IMR-90 (cell line): ENCODE measurements around the gene PPM1L. TPM values are rescaled to one million over a fixed set of nuclear protein-coding genes. Genes with fewer than 3 reads are reported as not detected.

Experiments used
- ATAC-seq: fragments of 200-7000 bp; cut with Tn5 transposase; 2 replicates; pipeline ENCODE4 v1.9.1; 2020; ENCODE audit warnings: low read depth, mild to moderate bottlenecking, moderate library complexity
- BruUV-seq: library from RNA; stranded (reverse); fragments of 400-500 nt; replicated peaks from 2 replicates; lab custom pipeline; 2021; lab: Mats Ljungman, UMichigan
- CTCF ChIA-PET: fragments of 300-600 bp; formaldehyde crosslinking; extraction: SDS; loops from one replicate; lab custom pipeline; 2021; ENCODE audit warnings: antibody characterized with exemption; lab: Yijun Ruan, JAX
- POLR2A ChIA-PET: fragments of 300-600 bp; sonication (Branson Sonifier 250); formaldehyde crosslinking; loops from one replicate; lab custom pipeline; 2022; ENCODE audit warnings: antibody characterized with exemption; ENCODE audit not compliant: unreplicated experiment; lab: Charles Lee
- DNase-seq: peaks from one replicate; pipeline ENCODE4 v3.0.0; 2013
- H2AFZ ChIP-seq: replicated peaks from 2 replicates; pipeline ENCODE3; 2013; ENCODE audit warnings: low read length, mild to moderate bottlenecking; ENCODE audit not compliant: poor library complexity
- H2AK5ac ChIP-seq: 2 replicates; pipeline ENCODE4 v1.6.1; 2013; ENCODE audit warnings: low read depth, low read length, inconsistent platforms
- H2AK9ac ChIP-seq: replicated peaks from 2 replicates; pipeline ENCODE3; 2013; ENCODE audit warnings: mild to moderate bottlenecking, low read depth, low read length, moderate library complexity; ENCODE audit not compliant: poor library complexity
- H2BK120ac ChIP-seq: 2 replicates; pipeline ENCODE4 v1.6.1; 2013; ENCODE audit warnings: low read depth, low read length, inconsistent platforms
- H2BK15ac ChIP-seq: 3 replicates; pipeline ENCODE4 v1.6.1; 2013; ENCODE audit warnings: low read depth, low read length, inconsistent platforms
- H2BK20ac ChIP-seq: 2 replicates; pipeline ENCODE4 v1.6.1; 2013; ENCODE audit warnings: low read depth, mild to moderate bottlenecking, inconsistent platforms, low read length, moderate library complexity
- H2BK5ac ChIP-seq: 2 replicates; pipeline ENCODE4 v1.6.1; 2013; ENCODE audit warnings: mild to moderate bottlenecking, low read depth, low read length, inconsistent platforms; ENCODE audit not compliant: poor library complexity, severe bottlenecking
- H3K14ac ChIP-seq: replicated peaks from 2 replicates; pipeline ENCODE4 v1.6.1; 2013; ENCODE audit warnings: low read depth, low read length, inconsistent platforms
- H3K18ac ChIP-seq: 2 replicates; pipeline ENCODE4 v1.6.1; 2013; ENCODE audit warnings: low read depth, low read length, control low read depth
- H3K23ac ChIP-seq: 2 replicates; pipeline ENCODE4 v1.6.1; 2013; ENCODE audit warnings: low read depth, low read length, inconsistent platforms
- H3K27ac ChIP-seq: 2 replicates; pipeline ENCODE4 v1.5.1; 2013; ENCODE audit warnings: mild to moderate bottlenecking, control low read depth, low read length; ENCODE audit not compliant: insufficient read depth
- H3K27me3 ChIP-seq: 2 replicates; pipeline ENCODE4 v1.6.1; 2013; ENCODE audit warnings: low read length; ENCODE audit not compliant: control insufficient read depth, insufficient read depth
- H3K36me3 ChIP-seq: 2 replicates; pipeline ENCODE4 v1.6.1; 2013; ENCODE audit warnings: low read length, mixed read lengths; ENCODE audit not compliant: control insufficient read depth, insufficient read depth
- H3K4ac ChIP-seq: 2 replicates; pipeline ENCODE4 v1.6.1; 2013; ENCODE audit warnings: low read depth, low read length, inconsistent platforms
- H3K4me1 ChIP-seq: 2 replicates; pipeline ENCODE4 v1.6.1; 2013; ENCODE audit warnings: low read length, mixed read lengths; ENCODE audit not compliant: control insufficient read depth, insufficient read depth
- H3K4me2 ChIP-seq: 2 replicates; pipeline ENCODE4 v1.6.1; 2013; ENCODE audit warnings: low read depth, mild to moderate bottlenecking, control low read depth, low read length, moderate library complexity
- H3K4me3 ChIP-seq: 2 replicates; pipeline ENCODE4 v1.5.1; 2013; ENCODE audit warnings: low read depth, mild to moderate bottlenecking, control low read depth, low read length, moderate library complexity; ENCODE audit not compliant: insufficient read depth
- H3K56ac ChIP-seq: 2 replicates; pipeline ENCODE4 v1.6.1; 2013; ENCODE audit warnings: low read length, inconsistent platforms; ENCODE audit not compliant: insufficient read depth; ENCODE audit errors: extremely low read depth
- H3K79me1 ChIP-seq, 2 experiments: 2 replicates each; pipeline ENCODE4 v1.6.1; 2013; ENCODE audit warnings: low read length in 2 of 2, inconsistent platforms in 1 of 2, low read depth in 1 of 2
- H3K9ac ChIP-seq: 2 replicates; pipeline ENCODE4 v1.6.1; 2013; ENCODE audit warnings: low read depth, low read length, control low read depth
- H3K9me1 ChIP-seq: 2 replicates; pipeline ENCODE4 v1.6.1; 2013; ENCODE audit warnings: low read length, inconsistent platforms; ENCODE audit not compliant: insufficient read depth
- H3K9me3 ChIP-seq: 2 replicates; pipeline ENCODE4 v1.6.1; 2013; ENCODE audit warnings: low read length; ENCODE audit not compliant: control insufficient read depth, insufficient read depth
- H4K20me1 ChIP-seq: 2 replicates; pipeline ENCODE4 v1.6.1; 2013; ENCODE audit warnings: low read length, inconsistent platforms; ENCODE audit not compliant: insufficient read depth
- H4K5ac ChIP-seq: 2 replicates; pipeline ENCODE4 v1.6.1; 2013; ENCODE audit warnings: mild to moderate bottlenecking, low read depth, low read length, control low read depth
- H4K8ac ChIP-seq, 2 experiments: 2 replicates each; pipeline ENCODE4 v1.6.1; 2013; ENCODE audit warnings: low read depth in 2 of 2, low read length in 2 of 2, control low read depth in 1 of 2, inconsistent platforms in 1 of 2
- H4K91ac ChIP-seq: 2 replicates; pipeline ENCODE4 v1.6.1; 2013; ENCODE audit warnings: low read depth, low read length, inconsistent platforms; ENCODE audit not compliant: insufficient read depth
- MAFK ChIP-seq: IDR thresholded peaks from 2 replicates; pipeline ENCODE4 v1.6.1; 2012; ENCODE audit warnings: low read depth, low read length, improper control_type of control experiment
- RAD21 ChIP-seq: IDR thresholded peaks from 2 replicates; pipeline ENCODE4 v1.6.1; 2012; ENCODE audit warnings: low read length, improper control_type of control experiment
- WGBS, 2 experiments: methylation state at CpG; one replicate each; pipeline versions ENCODE4 v1.1.5 to v1.1.7; 2013; ENCODE audit warnings: missing lambda C conversion rate in 2 of 2; ENCODE audit not compliant: insufficient read length in 1 of 2; ENCODE audit errors: extremely low coverage in 2 of 2; 5-methylcytosine and 5-hydroxymethylcytosine counted together
- dilution Hi-C: fragments of 300-500 bp; cut with HindIII; formaldehyde crosslinking; loops from one replicate; pipeline ENCODE4 v1.14.3; 2018; ENCODE audit warnings: low sequenced_read_pairs; ENCODE audit not compliant: unreplicated experiment
- in situ Hi-C: fragments of 300-500 bp; cut with MboI; formaldehyde crosslinking; loops from 3 replicates; pipeline ENCODE4 v1.14.3; 2019; ENCODE audit warnings: low sequenced_read_pairs, inconsistent platforms, mixed read lengths
- intact Hi-C: fragments of 100-400 bp; cut with micrococcal nuclease; formaldehyde crosslinking; loops from 2 replicates; pipeline ENCODE4 v1.10.0; 2022
- polyA plus RNA-seq, 3 experiments: library from polyadenylated mRNA; depleted of rRNA; stranded (reverse); fragments of >200 nt; gene quantifications; 2 replicates each; pipeline ENCODE4 v1.2.3, GENCODE V29; 2012; ENCODE audit warnings: low replicate concordance in 1 of 3
- total RNA-seq: library from RNA; depleted of rRNA; stranded (reverse); fragments of >200 nt; gene quantifications from 2 replicates; pipeline ENCODE4 v1.2.3, GENCODE V29; 2012

The PPM1L gene
- total and polyA plus RNA-seq, 2 of the 4 experiments (the other 2 are of a cell fraction): 0.14 to 0.18 TPM

- POLR2A ChIA-PET: no interaction called here
- intact Hi-C loops: loop anchor here (5.0 kb wide), 1 partner anchor 483 kb away; no protein-coding TSS in a partner anchor
Measured at GRCh38 chr3:160924776-160925175, 168.7 kb downstream of the PPM1L start.

More at GRCh38 chr3:160924776-160925175, 168.7 kb downstream of the PPM1L start:
- Histone ChIP-seq H3K23ac (no peak overlapping the region), H4K91ac (no peak overlapping the region), H2AFZ (no peak overlapping the region), H2BK20ac (no peak overlapping the region), H2BK5ac (no peak overlapping the region), H3K27ac (no peak overlapping the region), H3K27me3 (peaks cover 2% of the 10 kb centered on the region), H3K56ac (no peak overlapping the region), H4K5ac (no peak overlapping the region), H3K9ac (no peak overlapping the region), H4K20me1 (no peaks in the 10 kb centered on the region), H2AK5ac (no peak overlapping the region), H3K4ac (no peak overlapping the region), H2AK9ac (no peak overlapping the region), H3K36me3 (no peaks in the 10 kb centered on the region), H3K4me3 (no peak overlapping the region), H3K14ac (no peak overlapping the region), H3K4me2 (no peak overlapping the region), H3K9me1 (no peaks in the 10 kb centered on the region), H3K18ac (no peak overlapping the region), H2BK15ac (no peak overlapping the region), H2BK120ac (no peak overlapping the region), H4K8ac (no peak overlapping the region), H3K79me1 (no peaks in the 10 kb centered on the region), H3K4me1 (no peaks in the 10 kb centered on the region), H3K9me3 (no peaks in the 10 kb centered on the region)
- in situ Hi-C loops: loop anchor here (25.0 kb wide), 1 partner anchor 488 kb away; no protein-coding TSS in a partner anchor
- BruUV-seq: no TSS peak
- no peak for ATAC-seq
- dilution Hi-C loops: no loop called here
- CTCF ChIA-PET: no interaction called here
- no CpG with 5 or more reads among the region's 1 CpG for WGBS, 2 experiments
- no peak for DNase-seq
- TF ChIP-seq MAFK (peak; percentile 61), RAD21 (no peak)
